ENCODE data around the gene AGXT2. TPM values are rescaled to one million over a fixed set of nuclear protein-coding genes. Genes with fewer than 3 reads are reported as not detected.
"Not testable (repeated sequence)": the region's sequence is repeated elsewhere in the genome, so short reads cannot be mapped to it uniquely, and the experiment has no call there.

Gene AGXT2
- total RNA-seq, 2 donors from 2014 or later = not detected

DNA sequence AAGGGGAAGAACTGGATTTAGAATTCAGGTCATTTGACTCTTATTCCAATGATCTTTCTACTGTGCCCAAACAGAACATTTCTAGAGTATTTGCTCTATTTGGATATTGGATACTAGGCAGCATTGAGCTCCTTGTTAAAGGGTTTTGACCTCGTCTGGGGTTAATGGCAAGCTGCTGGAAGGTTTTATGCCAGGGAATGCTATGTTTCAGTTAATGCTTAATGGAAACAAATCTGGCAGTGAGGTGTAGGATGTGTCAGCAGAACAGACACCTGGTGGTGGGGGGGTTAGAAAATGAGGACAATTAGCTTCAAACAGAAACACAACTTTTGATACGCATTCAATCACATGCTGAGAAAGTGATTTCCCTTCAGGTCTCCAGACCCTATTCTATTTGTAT lies 51.5 kb downstream of the AGXT2 start:
- DNase-seq (ENCODE audit: low spot score) = no peak
- no peak overlapping the region for H3K4me3 Mint-ChIP-seq
- no peaks in the 10 kb centered on the region for H3K9me3 Mint-ChIP-seq
- no peaks in the 10 kb centered on the region for H3K36me3 Mint-ChIP-seq
- no peak for ATAC-seq
- H3K4me1 Mint-ChIP-seq (ENCODE audit: low read depth in 2 of 2) = no peaks in the 10 kb centered on the region
- no peak overlapping the region for H3K27ac Mint-ChIP-seq
- H3K27me3 Mint-ChIP-seq = peaks cover 26 to 32% of the 10 kb centered on the region in 2 donors

DNA sequence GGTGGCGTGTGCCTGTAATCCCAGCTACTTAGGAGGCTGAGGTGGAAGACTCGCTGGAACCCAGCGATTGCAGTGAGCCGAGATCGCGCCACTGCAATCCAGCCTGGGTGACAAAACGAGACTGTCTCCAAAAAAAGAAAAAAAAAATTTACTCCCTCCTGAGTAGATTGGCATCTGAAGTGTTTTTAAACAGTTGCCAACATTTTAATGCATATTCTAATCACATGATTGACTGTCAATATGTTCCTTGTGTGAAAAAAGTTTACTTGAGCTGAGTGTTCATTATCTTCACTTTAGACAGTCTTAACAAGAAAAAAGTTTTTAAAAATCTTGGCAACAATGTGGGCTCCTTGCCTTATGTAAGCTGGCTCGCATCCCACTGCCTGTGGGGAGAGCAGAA lies 53.8 kb downstream of the AGXT2 start:
- no peak for ATAC-seq
- peaks cover 23 to 24% of the 10 kb centered on the region in 2 donors for H3K27me3 Mint-ChIP-seq

DNA sequence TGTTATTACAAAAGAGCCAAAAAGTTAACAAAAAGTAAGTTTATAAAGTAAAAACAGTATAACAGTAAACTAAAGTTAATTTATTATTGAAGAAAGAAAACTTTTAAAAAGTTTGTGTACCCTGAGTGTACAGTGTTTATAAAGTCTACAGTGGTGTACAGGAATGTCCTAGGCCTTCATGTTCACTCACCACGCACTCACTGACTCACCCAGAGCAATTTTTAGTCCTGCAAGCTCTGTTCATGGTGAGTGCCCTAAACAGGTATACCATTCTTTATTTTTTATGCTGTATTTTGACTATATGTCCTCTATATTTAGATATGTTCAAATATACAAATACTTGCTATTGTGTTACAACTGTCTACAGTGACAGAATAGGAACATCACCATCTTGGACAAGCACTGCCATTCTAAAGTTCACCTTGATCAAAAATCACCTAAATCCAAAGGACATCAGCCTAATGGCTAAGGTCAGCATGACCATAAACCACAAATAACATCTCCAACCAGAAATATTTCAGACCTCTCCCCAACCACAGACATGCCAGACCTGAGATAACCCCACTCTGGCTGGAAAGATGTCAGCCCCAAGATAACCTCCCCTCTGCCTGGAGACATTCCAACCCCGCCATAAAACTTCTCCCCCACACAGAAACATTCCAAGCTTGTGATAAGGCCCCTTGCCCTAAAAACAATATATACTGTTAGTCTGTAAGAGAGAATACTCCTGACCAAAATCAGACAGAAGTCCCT lies 56.1 kb downstream of the AGXT2 start:
- H3K27me3 Mint-ChIP-seq = peaks cover 35 to 44% of the 10 kb centered on the region in 2 donors
- ATAC-seq (no peak), DNase-seq (ENCODE audit: low spot score) (no peak)
- peaks cover 6% of the 10 kb centered on the region for H3K9me3 Mint-ChIP-seq
- no peak overlapping the region for H3K27ac Mint-ChIP-seq
- no peak overlapping the region for H3K4me3 Mint-ChIP-seq
- H3K36me3 Mint-ChIP-seq = peaks cover 10% of the 10 kb centered on the region
- H3K4me1 Mint-ChIP-seq (ENCODE audit: low read depth in 2 of 2) = no peaks in the 10 kb centered on the region

More for the DNA sequence above, 53.8 kb downstream of the AGXT2 start:
- Mint-ChIP-seq H3K4me1 (ENCODE audit: low read depth in 2 of 2) (no peaks in the 10 kb centered on the region), H3K9me3 (no peaks in the 10 kb centered on the region), H3K27ac (no peak overlapping the region), H3K4me3 (no peak overlapping the region), H3K36me3 (no peaks in the 10 kb centered on the region)
- no peak for DNase-seq (ENCODE audit: low spot score)

GRCh38 chr5:34986965-34987364 lies 60.8 kb downstream of the AGXT2 start:
- no peak overlapping the region for H3K27ac Mint-ChIP-seq
- peaks cover 20 to 37% of the 10 kb centered on the region in 2 donors for H3K27me3 Mint-ChIP-seq
- H3K4me3 Mint-ChIP-seq = no peak overlapping the region
- H3K4me1 Mint-ChIP-seq (ENCODE audit: low read depth in 2 of 2) = no peaks in the 10 kb centered on the region
- no peak for ATAC-seq
- no peak for DNase-seq (ENCODE audit: low spot score)
- H3K36me3 Mint-ChIP-seq = peaks cover 13% of the 10 kb centered on the region
- peaks cover 11% of the 10 kb centered on the region for H3K9me3 Mint-ChIP-seq

DNA sequence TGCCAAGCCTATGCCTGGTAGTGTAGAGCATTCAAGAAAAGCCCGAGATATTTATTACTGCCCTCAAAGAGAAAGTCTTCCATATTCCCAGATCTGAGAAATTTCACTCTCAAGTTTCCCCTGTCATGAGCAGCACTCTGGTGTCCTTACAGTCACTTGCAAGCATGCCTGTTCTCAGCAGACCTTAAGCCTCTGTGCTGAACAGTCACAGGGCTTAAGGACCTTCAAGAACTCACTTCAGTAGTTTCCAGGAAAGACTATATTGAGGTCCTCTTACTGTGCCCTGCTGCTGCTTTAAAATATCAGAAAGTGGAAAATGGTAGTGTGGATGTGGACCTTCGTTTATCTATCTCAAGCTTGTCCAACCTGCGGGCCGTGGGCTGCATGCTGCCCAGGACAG lies 64.9 kb downstream of the AGXT2 start:
- Mint-ChIP-seq H3K9me3 (peaks cover 11% of the 10 kb centered on the region), H3K27me3 (peaks cover 10 to 27% of the 10 kb centered on the region in 2 donors), H3K4me3 (no peak overlapping the region), H3K36me3 (peaks cover 13% of the 10 kb centered on the region), H3K27ac (no peak overlapping the region), H3K4me1 (ENCODE audit: low read depth in 2 of 2) (peaks cover 0 to 4% of the 10 kb centered on the region in 2 donors)
- ATAC-seq (no peak), DNase-seq (ENCODE audit: low spot score) (no peak)

- Mint-ChIP-seq H3K4me3 (no peak overlapping the region), H3K27ac (no peak overlapping the region), H3K27me3 (peaks cover 7 to 22% of the 10 kb centered on the region in 2 donors), H3K9me3 (no peaks in the 10 kb centered on the region), H3K36me3 (no peaks in the 10 kb centered on the region), H3K4me1 (ENCODE audit: low read depth in 2 of 2) (peaks cover 0 to 5% of the 10 kb centered on the region in 2 donors)
- ATAC-seq (no peak), DNase-seq (ENCODE audit: low spot score) (no peak)
Observed at GRCh38 chr5:34978681-34979080, 69.1 kb downstream of the AGXT2 start.

- no peaks in the 10 kb centered on the region for H3K9me3 Mint-ChIP-seq
- peaks cover 0 to 5% of the 10 kb centered on the region in 2 donors for H3K4me1 Mint-ChIP-seq (ENCODE audit: low read depth in 2 of 2)
- H3K36me3 Mint-ChIP-seq = no peaks in the 10 kb centered on the region
- H3K27me3 Mint-ChIP-seq = peaks cover 7 to 22% of the 10 kb centered on the region in 2 donors
- ATAC-seq (no peak), DNase-seq (ENCODE audit: low spot score) (no peak)
- H3K4me3 Mint-ChIP-seq = no peak overlapping the region
- H3K27ac Mint-ChIP-seq = no peak overlapping the region
Observed at GRCh38 chr5:34977934-34978613, 69.7 kb downstream of the AGXT2 start.

- ATAC-seq (no peak), DNase-seq (ENCODE audit: low spot score) (no peak)
- Mint-ChIP-seq H3K27me3 (peaks cover 7 to 22% of the 10 kb centered on the region in 2 donors), H3K36me3 (no peaks in the 10 kb centered on the region), H3K4me1 (ENCODE audit: low read depth in 2 of 2) (peaks cover 0 to 5% of the 10 kb centered on the region in 2 donors), H3K27ac (no peak overlapping the region), H3K4me3 (no peak overlapping the region), H3K9me3 (no peaks in the 10 kb centered on the region)
Observed at GRCh38 chr5:34976347-34976746, 71.4 kb downstream of the AGXT2 start.

DNA sequence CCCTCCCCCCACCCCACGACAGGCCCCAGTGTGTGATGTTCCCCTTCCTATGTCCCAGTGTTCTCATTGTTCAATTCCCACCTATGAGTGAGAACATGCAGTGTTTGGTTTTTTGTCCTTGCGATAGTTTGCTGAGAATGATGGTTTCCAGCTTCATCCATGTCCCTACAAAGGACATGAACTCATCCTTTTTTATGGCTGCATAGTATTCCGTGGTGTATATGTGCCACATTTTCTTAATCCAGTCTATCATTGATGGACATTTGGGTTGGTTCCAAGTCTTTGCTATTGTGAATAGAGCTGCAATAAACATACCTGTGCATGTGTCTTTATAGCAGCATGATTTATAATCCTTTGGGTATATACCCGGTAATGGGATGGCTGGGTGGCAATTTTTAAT lies 76.1 kb downstream of the AGXT2 start:
- H3K27me3 Mint-ChIP-seq = peaks cover 7 to 15% of the 10 kb centered on the region in 2 donors
- not testable (repeated sequence) for DNase-seq (ENCODE audit: low spot score); H3K36me3 Mint-ChIP-seq; H3K4me3 Mint-ChIP-seq; H3K9me3 Mint-ChIP-seq; ATAC-seq; H3K4me1 Mint-ChIP-seq (ENCODE audit: low read depth in 2 of 2); H3K27ac Mint-ChIP-seq

DNA sequence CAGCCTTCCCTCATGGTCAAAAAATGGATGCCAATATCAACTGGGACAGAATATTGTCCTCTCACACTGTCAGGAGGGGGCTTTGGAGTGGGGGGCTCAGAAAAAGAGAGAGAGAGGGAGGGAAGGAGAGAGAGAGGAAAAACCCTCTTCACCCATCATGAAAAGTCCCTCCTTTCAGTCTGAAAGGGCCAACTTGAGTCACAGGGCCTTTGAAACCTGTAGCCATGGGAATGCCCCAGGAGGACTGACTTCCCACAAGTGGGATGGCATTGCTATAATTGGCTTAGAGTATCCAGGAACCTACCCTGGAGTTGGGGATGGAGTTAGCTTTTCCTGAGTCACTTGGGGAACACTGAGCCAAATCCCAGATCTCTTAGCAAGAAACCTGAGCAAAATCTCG lies 77.2 kb downstream of the AGXT2 start:
- ATAC-seq = no peak
- Mint-ChIP-seq H3K4me1 (ENCODE audit: low read depth in 2 of 2) (peaks cover 0 to 2% of the 10 kb centered on the region in 2 donors), H3K9me3 (peaks cover 9% of the 10 kb centered on the region), H3K27me3 (peaks cover 4 to 6% of the 10 kb centered on the region in 2 donors), H3K4me3 (no peak overlapping the region), H3K27ac (no peak overlapping the region), H3K36me3 (peaks cover 14% of the 10 kb centered on the region)
- DNase-seq (ENCODE audit: low spot score) = no peak

GRCh38 chr5:34968258-34968657 lies 79.5 kb downstream of the AGXT2 start:
- no peak overlapping the region for H3K4me3 Mint-ChIP-seq
- no peak for ATAC-seq
- no peak for DNase-seq (ENCODE audit: low spot score)
- H3K27ac Mint-ChIP-seq = no peak overlapping the region
- no peaks in the 10 kb centered on the region for H3K27me3 Mint-ChIP-seq
- peaks cover 19% of the 10 kb centered on the region for H3K36me3 Mint-ChIP-seq
- peaks cover 0 to 2% of the 10 kb centered on the region in 2 donors for H3K4me1 Mint-ChIP-seq (ENCODE audit: low read depth in 2 of 2)
- H3K9me3 Mint-ChIP-seq = peaks cover 9% of the 10 kb centered on the region

DNA sequence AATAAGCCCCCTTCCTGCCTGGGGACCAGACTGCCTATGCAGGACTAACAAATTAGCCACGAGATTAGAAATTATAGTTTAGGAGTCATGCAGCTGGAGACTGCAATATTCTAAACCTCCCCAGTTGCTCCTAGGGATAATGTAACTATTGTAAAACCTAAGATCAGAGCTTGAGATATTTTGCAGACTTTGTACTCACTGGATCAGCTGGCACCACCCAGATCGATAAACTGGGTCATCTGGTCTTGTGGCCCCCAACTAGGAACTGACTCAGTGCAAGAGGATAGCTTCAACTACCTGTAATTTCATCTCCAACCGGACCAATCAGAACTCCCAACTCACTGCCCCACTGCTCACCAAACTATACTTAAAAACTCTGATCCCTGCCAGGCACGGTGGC lies 80.2 kb downstream of the AGXT2 start:
- Mint-ChIP-seq H3K36me3 (peaks cover 19% of the 10 kb centered on the region), H3K27me3 (no peaks in the 10 kb centered on the region), H3K27ac (no peak overlapping the region), H3K9me3 (peaks cover 9% of the 10 kb centered on the region), H3K4me1 (ENCODE audit: low read depth in 2 of 2) (peaks cover 0 to 2% of the 10 kb centered on the region in 2 donors), H3K4me3 (no peak overlapping the region)
- ATAC-seq = no peak
- no peak for DNase-seq (ENCODE audit: low spot score)

- Mint-ChIP-seq H3K27me3 (no peaks in the 10 kb centered on the region), H3K9me3 (no peaks in the 10 kb centered on the region), H3K4me3 (no peak overlapping the region), H3K27ac (no peak overlapping the region), H3K36me3 (peaks cover 13% of the 10 kb centered on the region), H3K4me1 (ENCODE audit: low read depth in 2 of 2) (peaks cover 0 to 7% of the 10 kb centered on the region in 2 donors)
- DNase-seq (ENCODE audit: low spot score) (no peak), ATAC-seq (no peak)
Observed at GRCh38 chr5:34959323-34959722, 88.4 kb downstream of the AGXT2 start.

All from natural killer cell treated with Interleukin-12 subunit alpha and Interleukin-12 subunit beta and Interleukin-15 and Interleukin-18, amount 100 ng/mL, for 72 hours (primary cell).